HL-60 (cell line): ENCODE results near the gene MAML1.

Experiments used
- DNase-seq, 2 experiments: peaks; one replicate each; pipeline ENCODE4 v3.0.0-alpha.2; 2010 to 2020; ENCODE audit warnings: low read depth in 1 of 2, low spot score in 1 of 2
- H3K27ac ChIP-seq: fragments of 250-450 bp; sonication (Bioruptor Pico); replicated peaks from 2 replicates; pipeline ENCODE4 v1.5.1; 2020; ENCODE audit warnings: mild to moderate bottlenecking, moderate library complexity
- H3K27me3 ChIP-seq: fragments of 250-450 bp; sonication (Bioruptor Pico); 2 replicates; pipeline ENCODE4 v1.5.1; 2021; ENCODE audit warnings: mild to moderate bottlenecking, moderate library complexity; ENCODE audit not compliant: insufficient read depth, poor library complexity, severe bottlenecking
- H3K4me3 ChIP-seq: replicated peaks from 2 replicates; pipeline ENCODE4 v1.5.1; 2011; ENCODE audit warnings: mild to moderate bottlenecking, control low read depth, low read length; ENCODE audit not compliant: insufficient read depth
- CTCF ChIP-seq: IDR thresholded peaks from one replicate; pipeline ENCODE4 v1.5.1; 2011; ENCODE audit warnings: low read length, control low read depth, inconsistent platforms; ENCODE audit not compliant: insufficient read depth
- GABPA ChIP-seq: IDR thresholded peaks from 2 replicates; pipeline ENCODE4 v1.6.1; 2012; ENCODE audit warnings: low read depth
- POLR2AphosphoS5 ChIP-seq: IDR thresholded peaks from 2 replicates; pipeline ENCODE4 v1.6.1; 2012; ENCODE audit warnings: low read depth
- REST ChIP-seq: IDR thresholded peaks from 2 replicates; pipeline ENCODE4 v1.6.1; 2012; ENCODE audit warnings: low read depth; ENCODE audit not compliant: insufficient replicate concordance
- SPI1 ChIP-seq: IDR thresholded peaks from 2 replicates; pipeline ENCODE4 v1.6.1; 2012; ENCODE audit warnings: low read depth, mild to moderate bottlenecking, borderline replicate concordance

The MAML1 gene

GRCh38 chr5:179755022-179755421 lies 22.4 kb downstream of the MAML1 start:
- DNase-seq: no peak
- TF ChIP-seq POLR2AphosphoS5 (no peak), SPI1 (no peak)
- Histone ChIP-seq H3K27me3 (no peaks in the 10 kb centered on the region), H3K27ac (no peak overlapping the region), H3K4me3 (no peak overlapping the region)

GRCh38 chr5:179758955-179759354 lies 26.3 kb downstream of the MAML1 start:
- Histone ChIP-seq H3K27ac (peak overlapping the region; percentile 58), H3K4me3 (no peak overlapping the region), H3K27me3 (no peaks in the 10 kb centered on the region)
- TF ChIP-seq POLR2AphosphoS5 (no peak; the same call in 1 of the 2 replicates), REST (no peak), CTCF (no peak), SPI1 (no peak), GABPA (no peak)
- DNase-seq: peak; percentile 79 to 85

- H3K27ac ChIP-seq: peak overlapping the region; percentile 58
- peak in 1 of 2 experiments; percentile 63 for DNase-seq
- no peak for TF ChIP-seq REST
- TF ChIP-seq CTCF: no peak
- no peak for TF ChIP-seq SPI1
- no peak for TF ChIP-seq POLR2AphosphoS5
- TF ChIP-seq GABPA: no peak
- H3K27me3 ChIP-seq: no peaks in the 10 kb centered on the region
- H3K4me3 ChIP-seq: no peak overlapping the region
Measured at GRCh38 chr5:179759581-179760551, 27.2 kb downstream of the MAML1 start.

GRCh38 chr5:179762079-179762780 lies 29.6 kb downstream of the MAML1 start:
- H3K27ac ChIP-seq: peak overlapping the region; percentile 58
- no peaks in the 10 kb centered on the region for H3K27me3 ChIP-seq
- TF ChIP-seq REST (no peak), SPI1 (peak; percentile 94)
- peak; percentile 61 to 80 for DNase-seq
- no peak overlapping the region for H3K4me3 ChIP-seq
